WTC11 (cell line): ENCODE measurements around the gene KIF26A. TPM values are rescaled to one million over a fixed set of nuclear protein-coding genes. Genes with fewer than 3 reads are reported as not detected.

Source experiments
- ATAC-seq: fragments of 200-7000 bp; cut with Tn5 transposase; 2 replicates; pipeline ENCODE4 v1.10.0; 2021; ENCODE audit warnings: mild to moderate bottlenecking, moderate library complexity
- CTCF ChIA-PET: fragments of 300-600 bp; sonication (Branson Sonifier 250); formaldehyde crosslinking; loops from one replicate; lab custom pipeline; 2021; ENCODE audit warnings: antibody characterized with exemption; lab: Charles Lee
- POLR2A ChIA-PET: fragments of 350-600 bp; sonication (Branson Sonifier 250); formaldehyde crosslinking; loops from one replicate; lab custom pipeline; 2021; ENCODE audit warnings: antibody characterized with exemption; lab: Charles Lee
- DNase-seq: peaks from one replicate; pipeline ENCODE4 v3.0.0; 2021; ENCODE audit warnings: low spot score
- H3K27ac Mint-ChIP-seq: 2 replicates; pipeline ENCODE4 v1.8.0; 2021; ENCODE audit warnings: mixed read lengths
- H3K27me3 Mint-ChIP-seq: 2 replicates; pipeline ENCODE4 v1.8.0; 2021; ENCODE audit warnings: low read depth, mild to moderate bottlenecking, moderate library complexity, mixed read lengths
- H3K36me3 Mint-ChIP-seq: 2 replicates; pipeline ENCODE4 v1.8.0; 2021; ENCODE audit warnings: mixed read lengths
- H3K4me1 Mint-ChIP-seq: 2 replicates; pipeline ENCODE4 v1.8.0; 2022; ENCODE audit warnings: mixed read lengths
- H3K4me3 Mint-ChIP-seq: 2 replicates; pipeline ENCODE4 v1.8.0; 2021; ENCODE audit warnings: mild to moderate bottlenecking, moderate library complexity, mixed read lengths
- H3K9me3 Mint-ChIP-seq: 2 replicates; pipeline ENCODE4 v1.8.0; 2021; ENCODE audit warnings: mixed read lengths
- CREB1 ChIP-seq: sonication (generic); formaldehyde crosslinking; IDR thresholded peaks from 2 replicates; pipeline ENCODE4 v1.8.0; 2023; ENCODE audit warnings: mild to moderate bottlenecking, missing genetic modification reagents
- FOXP1 ChIP-seq: sonication (generic); formaldehyde crosslinking; IDR thresholded peaks from 2 replicates; pipeline ENCODE4 v1.8.0; 2022; ENCODE audit warnings: missing genetic modification reagents, mild to moderate bottlenecking, moderate library complexity, borderline replicate concordance
- GABPB1 ChIP-seq: sonication (generic); formaldehyde crosslinking; IDR thresholded peaks from 2 replicates; pipeline ENCODE4 v1.8.1; 2023; ENCODE audit warnings: mild to moderate bottlenecking, missing genetic modification reagents
- GRHL2 ChIP-seq: fragments of 250-450 bp; sonication (Bioruptor Pico); IDR thresholded peaks from 2 replicates; pipeline ENCODE4 v1.8.0; 2022; ENCODE audit warnings: mild to moderate bottlenecking, moderate library complexity; ENCODE audit not compliant: insufficient replicate concordance, severe bottlenecking
- IRF2 ChIP-seq: sonication (generic); formaldehyde crosslinking; IDR thresholded peaks from 2 replicates; pipeline ENCODE4 v1.8.0; 2022; ENCODE audit warnings: low read depth, missing genetic modification reagents, borderline replicate concordance
- MXD4 ChIP-seq: fragments of 250-450 bp; sonication (Bioruptor Pico); IDR thresholded peaks from 2 replicates; pipeline ENCODE4 v1.8.0; 2021; ENCODE audit warnings: mild to moderate bottlenecking, moderate library complexity, borderline replicate concordance
- NFE2L1 ChIP-seq: sonication (generic); formaldehyde crosslinking; IDR thresholded peaks from 2 replicates; pipeline ENCODE4 v1.8.1; 2023; ENCODE audit warnings: missing genetic modification reagents
- NR3C1 ChIP-seq: sonication (generic); formaldehyde crosslinking; conservative IDR thresholded peaks from 2 replicates; pipeline ENCODE4 v1.8.1; 2023; ENCODE audit warnings: low read depth, mild to moderate bottlenecking, missing genetic modification reagents
- PRRX2 ChIP-seq: fragments of 250-450 bp; sonication (Bioruptor Pico); IDR thresholded peaks from 2 replicates; pipeline ENCODE4 v1.8.0; 2021; ENCODE audit warnings: mild to moderate bottlenecking
- RELA ChIP-seq: sonication (generic); formaldehyde crosslinking; IDR thresholded peaks from 2 replicates; pipeline ENCODE4 v1.8.1; 2022; ENCODE audit warnings: missing genetic modification reagents, mild to moderate bottlenecking, borderline replicate concordance
- SMAD3 ChIP-seq: sonication (generic); formaldehyde crosslinking; IDR thresholded peaks from 2 replicates; pipeline ENCODE4 v1.8.0; 2022; ENCODE audit warnings: missing genetic modification reagents, mild to moderate bottlenecking, borderline replicate concordance
- TCF7 ChIP-seq: sonication (generic); formaldehyde crosslinking; IDR thresholded peaks from 2 replicates; pipeline ENCODE4 v1.8.0; 2022; ENCODE audit warnings: mild to moderate bottlenecking, low read depth, missing genetic modification reagents, moderate library complexity
- TP53 ChIP-seq: sonication (generic); formaldehyde crosslinking; IDR thresholded peaks from 2 replicates; pipeline ENCODE4 v1.8.1; 2023; ENCODE audit warnings: mild to moderate bottlenecking, missing genetic modification reagents
- ZNF138 ChIP-seq: sonication (generic); formaldehyde crosslinking; conservative IDR thresholded peaks from 2 replicates; pipeline ENCODE4 v1.8.1; 2022; ENCODE audit warnings: mild to moderate bottlenecking, moderate library complexity, missing genetic modification reagents
- ZNF263 ChIP-seq: sonication (generic); formaldehyde crosslinking; IDR thresholded peaks from 2 replicates; pipeline ENCODE4 v1.8.1; 2022; ENCODE audit warnings: low read depth, mild to moderate bottlenecking, moderate library complexity, missing genetic modification reagents
- ZNF416 ChIP-seq: fragments of 250-450 bp; sonication (Bioruptor Pico); IDR thresholded peaks from 2 replicates; pipeline ENCODE4 v1.9.0; 2021; ENCODE audit warnings: mild to moderate bottlenecking, inconsistent platforms
- total RNA-seq: library from RNA; stranded (reverse); gene quantifications from 3 replicates; pipeline ENCODE4 v1.2.3, GENCODE V29; 2021
- TF ChIP-seq, protein P1 (sequence below): fragments of 250-450 bp; sonication (Bioruptor Pico); IDR thresholded peaks from 2 replicates; pipeline ENCODE4 v1.8.0; 2021; ENCODE audit warnings: mild to moderate bottlenecking
- TF ChIP-seq, protein P2 (sequence below): sonication (generic); formaldehyde crosslinking; IDR thresholded peaks from 2 replicates; pipeline ENCODE4 v1.8.1; 2022; ENCODE audit warnings: missing genetic modification reagents, borderline replicate concordance
- TF ChIP-seq, protein P3 (sequence below): sonication (generic); formaldehyde crosslinking; IDR thresholded peaks from 2 replicates; pipeline ENCODE4 v1.8.1; 2023; ENCODE audit warnings: mild to moderate bottlenecking, moderate library complexity, missing genetic modification reagents
- TF ChIP-seq, protein P4 (sequence below): sonication (generic); formaldehyde crosslinking; IDR thresholded peaks from 2 replicates; pipeline ENCODE4 v1.8.1; 2022; ENCODE audit warnings: low read depth, missing genetic modification reagents, borderline replicate concordance
- TF ChIP-seq, protein P5 (sequence below): fragments of 200-600 bp; IDR thresholded peaks from 2 replicates; pipeline ENCODE4 v1.8.0; 2022; ENCODE audit warnings: antibody characterized with exemption
- TF ChIP-seq, protein P6 (sequence below): sonication (generic); formaldehyde crosslinking; IDR thresholded peaks from 2 replicates; pipeline ENCODE4 v1.8.0; 2023; ENCODE audit warnings: mild to moderate bottlenecking, missing genetic modification reagents

Gene KIF26A
- total RNA-seq, 1 experiment from 2014 or later = 53.4 TPM

DNA sequence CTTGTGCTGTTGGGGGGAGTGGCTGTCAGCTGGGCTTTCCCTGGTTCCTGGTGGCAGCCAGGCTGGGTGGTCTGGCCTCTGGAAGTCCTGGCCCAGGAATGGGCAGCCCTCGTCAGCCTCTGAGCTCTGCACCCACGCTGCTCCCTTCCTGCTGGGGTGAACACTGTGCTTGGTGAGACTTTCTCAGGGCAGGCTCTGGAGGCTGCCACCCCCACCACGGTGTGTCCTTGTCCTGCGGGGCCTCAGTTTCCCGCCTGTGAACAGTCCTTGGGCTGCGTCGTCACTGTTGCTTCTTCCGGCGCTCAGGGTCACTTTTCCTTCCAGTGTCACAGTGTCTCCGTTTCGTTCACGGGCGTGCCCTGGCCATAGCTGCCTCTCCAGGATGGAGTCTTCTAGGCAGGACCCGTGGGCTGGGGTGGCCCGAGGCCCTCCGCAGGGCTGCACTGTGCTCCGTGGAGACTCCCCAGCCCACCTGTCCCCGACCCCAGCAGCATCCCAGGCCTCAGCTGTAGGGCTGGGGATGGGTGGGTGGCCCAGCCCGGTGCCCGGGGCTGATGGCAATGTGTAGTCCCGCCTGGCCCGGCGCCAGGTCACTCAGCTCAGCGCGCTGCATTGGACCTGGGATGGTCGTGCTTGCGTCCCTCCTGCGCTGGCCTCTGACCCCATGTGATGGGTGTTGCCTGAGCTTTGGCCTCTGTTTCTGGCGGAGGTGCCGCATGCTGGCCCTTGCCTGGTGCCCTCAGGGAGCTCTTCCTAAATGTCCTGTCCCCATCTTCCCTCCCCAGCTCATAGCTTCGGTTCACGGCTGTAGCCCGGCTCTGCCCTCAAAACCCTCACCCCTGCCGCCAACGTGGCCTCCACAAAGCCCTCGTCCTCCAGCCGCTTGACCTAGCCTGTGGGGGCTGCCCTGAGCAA, 6.8 kb downstream of the KIF26A start:
- ChIA-PET POLR2A (interaction anchor here (0.6 kb wide), 1 partner anchor 137 kb away, joined by 6 read pairs; no protein-coding TSS in a partner anchor), CTCF (interaction anchor here (1.0 to 1.6 kb wide), 6 partner anchors 26 to 495 kb away, joined by 3 to 6 read pairs (median 3); no protein-coding TSS in a partner anchor)
- H3K4me3 Mint-ChIP-seq = no peak overlapping the region
- peaks cover 44% of the 10 kb centered on the region for H3K4me1 Mint-ChIP-seq
- peak; percentile 7 for DNase-seq
- no peaks in the 10 kb centered on the region for H3K27me3 Mint-ChIP-seq
- ATAC-seq = no peak
- TF ChIP-seq TCF7 = no peak
- no peak for TF ChIP-seq GABPB1 (CRISPR knock-in tag)
- TF ChIP-seq, protein P1, sequence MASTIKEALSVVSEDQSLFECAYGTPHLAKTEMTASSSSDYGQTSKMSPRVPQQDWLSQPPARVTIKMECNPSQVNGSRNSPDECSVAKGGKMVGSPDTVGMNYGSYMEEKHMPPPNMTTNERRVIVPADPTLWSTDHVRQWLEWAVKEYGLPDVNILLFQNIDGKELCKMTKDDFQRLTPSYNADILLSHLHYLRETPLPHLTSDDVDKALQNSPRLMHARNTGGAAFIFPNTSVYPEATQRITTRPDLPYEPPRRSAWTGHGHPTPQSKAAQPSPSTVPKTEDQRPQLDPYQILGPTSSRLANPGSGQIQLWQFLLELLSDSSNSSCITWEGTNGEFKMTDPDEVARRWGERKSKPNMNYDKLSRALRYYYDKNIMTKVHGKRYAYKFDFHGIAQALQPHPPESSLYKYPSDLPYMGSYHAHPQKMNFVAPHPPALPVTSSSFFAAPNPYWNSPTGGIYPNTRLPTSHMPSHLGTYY (CRISPR knock-in tag) = no peak
- TF ChIP-seq PRRX2 (CRISPR knock-in tag) = no peak
- TF ChIP-seq IRF2 (CRISPR knock-in tag) = no peak
- TF ChIP-seq NFE2L1 = no peak
- TF ChIP-seq NR3C1 (CRISPR knock-in tag) = no peak
- no peak for TF ChIP-seq TP53 (CRISPR knock-in tag)
- TF ChIP-seq ZNF263 (CRISPR knock-in tag) = no peak
- no peak for TF ChIP-seq CREB1 (CRISPR knock-in tag)
- TF ChIP-seq, protein P2, sequence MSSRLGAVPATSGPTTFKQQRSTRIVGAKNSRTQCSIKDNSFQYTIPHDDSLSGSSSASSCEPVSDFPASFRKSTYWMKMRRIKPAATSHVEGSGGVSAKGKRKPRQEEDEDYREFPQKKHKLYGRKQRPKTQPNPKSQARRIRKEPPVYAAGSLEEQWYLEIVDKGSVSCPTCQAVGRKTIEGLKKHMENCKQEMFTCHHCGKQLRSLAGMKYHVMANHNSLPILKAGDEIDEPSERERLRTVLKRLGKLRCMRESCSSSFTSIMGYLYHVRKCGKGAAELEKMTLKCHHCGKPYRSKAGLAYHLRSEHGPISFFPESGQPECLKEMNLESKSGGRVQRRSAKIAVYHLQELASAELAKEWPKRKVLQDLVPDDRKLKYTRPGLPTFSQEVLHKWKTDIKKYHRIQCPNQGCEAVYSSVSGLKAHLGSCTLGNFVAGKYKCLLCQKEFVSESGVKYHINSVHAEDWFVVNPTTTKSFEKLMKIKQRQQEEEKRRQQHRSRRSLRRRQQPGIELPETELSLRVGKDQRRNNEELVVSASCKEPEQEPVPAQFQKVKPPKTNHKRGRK (CRISPR knock-in tag) = no peak
- TF ChIP-seq, protein P3, sequence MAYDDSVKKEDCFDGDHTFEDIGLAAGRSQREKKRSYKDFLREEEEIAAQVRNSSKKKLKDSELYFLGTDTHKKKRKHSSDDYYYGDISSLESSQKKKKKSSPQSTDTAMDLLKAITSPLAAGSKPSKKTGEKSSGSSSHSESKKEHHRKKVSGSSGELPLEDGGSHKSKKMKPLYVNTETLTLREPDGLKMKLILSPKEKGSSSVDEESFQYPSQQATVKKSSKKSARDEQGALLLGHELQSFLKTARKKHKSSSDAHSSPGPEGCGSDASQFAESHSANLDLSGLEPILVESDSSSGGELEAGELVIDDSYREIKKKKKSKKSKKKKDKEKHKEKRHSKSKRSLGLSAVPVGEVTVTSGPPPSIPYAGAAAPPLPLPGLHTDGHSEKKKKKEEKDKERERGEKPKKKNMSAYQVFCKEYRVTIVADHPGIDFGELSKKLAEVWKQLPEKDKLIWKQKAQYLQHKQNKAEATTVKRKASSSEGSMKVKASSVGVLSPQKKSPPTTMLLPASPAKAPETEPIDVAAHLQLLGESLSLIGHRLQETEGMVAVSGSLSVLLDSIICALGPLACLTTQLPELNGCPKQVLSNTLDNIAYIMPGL = no peak
- TF ChIP-seq, protein P4, sequence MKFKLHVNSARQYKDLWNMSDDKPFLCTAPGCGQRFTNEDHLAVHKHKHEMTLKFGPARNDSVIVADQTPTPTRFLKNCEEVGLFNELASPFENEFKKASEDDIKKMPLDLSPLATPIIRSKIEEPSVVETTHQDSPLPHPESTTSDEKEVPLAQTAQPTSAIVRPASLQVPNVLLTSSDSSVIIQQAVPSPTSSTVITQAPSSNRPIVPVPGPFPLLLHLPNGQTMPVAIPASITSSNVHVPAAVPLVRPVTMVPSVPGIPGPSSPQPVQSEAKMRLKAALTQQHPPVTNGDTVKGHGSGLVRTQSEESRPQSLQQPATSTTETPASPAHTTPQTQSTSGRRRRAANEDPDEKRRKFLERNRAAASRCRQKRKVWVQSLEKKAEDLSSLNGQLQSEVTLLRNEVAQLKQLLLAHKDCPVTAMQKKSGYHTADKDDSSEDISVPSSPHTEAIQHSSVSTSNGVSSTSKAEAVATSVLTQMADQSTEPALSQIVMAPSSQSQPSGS (CRISPR knock-in tag) = no peak
- no peaks in the 10 kb centered on the region for H3K36me3 Mint-ChIP-seq
- peak overlapping the region; percentile 43 for H3K27ac Mint-ChIP-seq
- H3K9me3 Mint-ChIP-seq = no peaks in the 10 kb centered on the region

DNA sequence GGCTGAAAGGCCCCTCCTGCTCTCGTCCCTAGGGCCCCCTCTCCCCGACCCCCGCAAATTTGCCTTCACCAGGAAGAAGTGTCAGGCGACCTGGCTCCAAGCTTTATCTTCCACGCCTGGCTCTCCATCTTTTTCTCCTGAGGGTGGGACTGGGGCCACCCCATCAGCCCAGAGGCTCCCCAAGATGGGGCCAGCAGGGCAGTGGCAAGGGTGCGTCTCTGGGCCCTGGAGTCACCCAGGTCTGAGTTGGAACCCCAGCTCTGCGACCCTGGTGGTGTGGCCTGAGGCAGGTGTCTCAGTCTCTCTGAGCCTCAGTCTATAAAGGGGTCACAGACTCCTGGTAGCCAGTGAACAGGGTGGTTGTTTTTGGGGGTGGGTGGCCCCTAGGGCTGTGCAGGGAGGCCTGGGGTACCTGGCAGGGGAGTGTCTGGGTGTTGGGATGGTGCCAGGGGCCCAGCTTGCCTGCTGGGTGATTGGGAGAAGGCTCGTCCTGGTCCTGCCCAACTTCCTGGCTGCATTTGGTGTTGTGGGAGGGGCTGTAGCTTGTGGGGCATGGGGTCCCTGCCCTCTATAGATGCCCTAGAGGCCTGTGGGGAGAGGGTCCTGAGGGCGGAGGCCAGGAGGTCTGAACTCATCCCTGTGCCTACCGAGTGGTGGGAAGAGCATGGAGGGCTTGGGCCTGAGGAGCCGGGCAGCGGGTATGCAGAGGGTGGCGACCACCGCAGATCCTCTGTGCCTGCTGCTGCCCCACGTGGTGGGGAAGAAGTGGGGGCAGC, 7.6 kb downstream of the KIF26A start:
- no peaks in the 10 kb centered on the region for H3K9me3 Mint-ChIP-seq
- no peak overlapping the region for H3K4me3 Mint-ChIP-seq
- peaks cover 43% of the 10 kb centered on the region for H3K4me1 Mint-ChIP-seq
- ChIA-PET CTCF (interaction anchor here (0.6 to 1.3 kb wide), 2 partner anchors 17 to 78 kb away, joined by 3 to 6 read pairs; no protein-coding TSS in a partner anchor), POLR2A (no interaction called here)
- ATAC-seq (no peak), DNase-seq (peak; percentile 10)
- peak overlapping the region; percentile 43 for H3K27ac Mint-ChIP-seq
- no peaks in the 10 kb centered on the region for H3K36me3 Mint-ChIP-seq
- no peaks in the 10 kb centered on the region for H3K27me3 Mint-ChIP-seq
- TF ChIP-seq, protein P5, sequence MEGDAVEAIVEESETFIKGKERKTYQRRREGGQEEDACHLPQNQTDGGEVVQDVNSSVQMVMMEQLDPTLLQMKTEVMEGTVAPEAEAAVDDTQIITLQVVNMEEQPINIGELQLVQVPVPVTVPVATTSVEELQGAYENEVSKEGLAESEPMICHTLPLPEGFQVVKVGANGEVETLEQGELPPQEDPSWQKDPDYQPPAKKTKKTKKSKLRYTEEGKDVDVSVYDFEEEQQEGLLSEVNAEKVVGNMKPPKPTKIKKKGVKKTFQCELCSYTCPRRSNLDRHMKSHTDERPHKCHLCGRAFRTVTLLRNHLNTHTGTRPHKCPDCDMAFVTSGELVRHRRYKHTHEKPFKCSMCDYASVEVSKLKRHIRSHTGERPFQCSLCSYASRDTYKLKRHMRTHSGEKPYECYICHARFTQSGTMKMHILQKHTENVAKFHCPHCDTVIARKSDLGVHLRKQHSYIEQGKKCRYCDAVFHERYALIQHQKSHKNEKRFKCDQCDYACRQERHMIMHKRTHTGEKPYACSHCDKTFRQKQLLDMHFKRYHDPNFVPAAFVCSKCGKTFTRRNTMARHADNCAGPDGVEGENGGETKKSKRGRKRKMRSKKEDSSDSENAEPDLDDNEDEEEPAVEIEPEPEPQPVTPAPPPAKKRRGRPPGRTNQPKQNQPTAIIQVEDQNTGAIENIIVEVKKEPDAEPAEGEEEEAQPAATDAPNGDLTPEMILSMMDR = no peak
- TF ChIP-seq, protein P6, sequence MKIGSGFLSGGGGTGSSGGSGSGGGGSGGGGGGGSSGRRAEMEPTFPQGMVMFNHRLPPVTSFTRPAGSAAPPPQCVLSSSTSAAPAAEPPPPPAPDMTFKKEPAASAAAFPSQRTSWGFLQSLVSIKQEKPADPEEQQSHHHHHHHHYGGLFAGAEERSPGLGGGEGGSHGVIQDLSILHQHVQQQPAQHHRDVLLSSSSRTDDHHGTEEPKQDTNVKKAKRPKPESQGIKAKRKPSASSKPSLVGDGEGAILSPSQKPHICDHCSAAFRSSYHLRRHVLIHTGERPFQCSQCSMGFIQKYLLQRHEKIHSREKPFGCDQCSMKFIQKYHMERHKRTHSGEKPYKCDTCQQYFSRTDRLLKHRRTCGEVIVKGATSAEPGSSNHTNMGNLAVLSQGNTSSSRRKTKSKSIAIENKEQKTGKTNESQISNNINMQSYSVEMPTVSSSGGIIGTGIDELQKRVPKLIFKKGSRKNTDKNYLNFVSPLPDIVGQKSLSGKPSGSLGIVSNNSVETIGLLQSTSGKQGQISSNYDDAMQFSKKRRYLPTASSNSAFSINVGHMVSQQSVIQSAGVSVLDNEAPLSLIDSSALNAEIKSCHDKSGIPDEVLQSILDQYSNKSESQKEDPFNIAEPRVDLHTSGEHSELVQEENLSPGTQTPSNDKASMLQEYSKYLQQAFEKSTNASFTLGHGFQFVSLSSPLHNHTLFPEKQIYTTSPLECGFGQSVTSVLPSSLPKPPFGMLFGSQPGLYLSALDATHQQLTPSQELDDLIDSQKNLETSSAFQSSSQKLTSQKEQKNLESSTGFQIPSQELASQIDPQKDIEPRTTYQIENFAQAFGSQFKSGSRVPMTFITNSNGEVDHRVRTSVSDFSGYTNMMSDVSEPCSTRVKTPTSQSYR = no peak
- no peak for TF ChIP-seq MXD4 (CRISPR knock-in tag)
- no peak for TF ChIP-seq GRHL2
- no peak for TF ChIP-seq NFE2L1
- no peak for TF ChIP-seq RELA (CRISPR knock-in tag)
- no peak for TF ChIP-seq SMAD3 (CRISPR knock-in tag)
- no peak for TF ChIP-seq FOXP1 (CRISPR knock-in tag)
- no peak for TF ChIP-seq ZNF416 (CRISPR knock-in tag)
- TF ChIP-seq ZNF138 (CRISPR knock-in tag) = no peak
